Liver (tissue), 3 donors: Measurements from ENCODE around the gene NEK10.

Source experiments
- CTCF ChIP-seq: fragments of 150-350 bp; IDR thresholded peaks from 2 replicates; pipeline ENCODE4 v1.5.1; 2017; ENCODE audit warnings: improper control_type of control experiment, low read depth, low read length; ENCODE audit not compliant: missing input control
- TAF1 ChIP-seq: conservative IDR thresholded peaks from 2 replicates; pipeline ENCODE4 v1.6.1; 2016; ENCODE audit warnings: antibody characterized with exemption, mild to moderate bottlenecking
- donor health status: healthy.
- donor health status: healthy.

- TF ChIP-seq CTCF = no peak
- no peak for TF ChIP-seq TAF1
Observed at GRCh38 chr3:27302891-27303290, 66.3 kb downstream of the NEK10 start.
